H1 (cell line): ENCODE results near the gene GLS. TPM values are rescaled to one million over a fixed set of nuclear protein-coding genes. Genes with fewer than 3 reads are reported as not detected.

Source experiments
- CTCF ChIA-PET: fragments of 300-600 bp; sonication (Branson Sonifier 250); formaldehyde crosslinking; loops from one replicate; lab custom pipeline; 2021; ENCODE audit not compliant: partially characterized antibody; lab: Charles Lee
- POLR2A ChIA-PET: fragments of 300-600 bp; sonication (Branson Sonifier 250); formaldehyde crosslinking; loops from one replicate; lab custom pipeline; 2021; ENCODE audit warnings: inconsistent platforms; ENCODE audit not compliant: partially characterized antibody; lab: Charles Lee
- DNase-seq, 2 experiments: peaks; one replicate each; pipeline versions ENCODE4 v3.0.0 to v3.0.0-alpha.2; 2010 to 2022; ENCODE audit warnings: low spot score in 2 of 2, low read depth in 1 of 2, mixed read lengths in 1 of 2
- FAIRE-seq: peaks from 2 replicates; lab custom pipeline; 2011; peaks lifted over from hg19 to GRCh38; lab: Jason Lieb, UNC
- H2AFZ ChIP-seq: 2 replicates; pipeline ENCODE4 v1.8.1; 2012; ENCODE audit warnings: low read length, inconsistent platforms
- H2AK5ac ChIP-seq: 2 replicates; pipeline ENCODE4 v1.6.1; 2013; ENCODE audit warnings: low read depth, low read length
- H2BK120ac ChIP-seq: replicated peaks from 2 replicates; pipeline ENCODE3; 2013; ENCODE audit warnings: low read depth, low read length, inconsistent platforms
- H2BK12ac ChIP-seq: 2 replicates; pipeline ENCODE4 v1.6.1; 2013; ENCODE audit warnings: low read depth, low read length
- H2BK15ac ChIP-seq: 2 replicates; pipeline ENCODE4 v1.6.1; 2013; ENCODE audit warnings: low read length
- H2BK20ac ChIP-seq: 2 replicates; pipeline ENCODE4 v1.6.1; 2013; ENCODE audit warnings: low read length
- H2BK5ac ChIP-seq: 2 replicates; pipeline ENCODE4 v1.6.1; 2013; ENCODE audit warnings: low read depth, low read length
- H3K14ac ChIP-seq: 2 replicates; pipeline ENCODE4 v1.6.1; 2013; ENCODE audit warnings: inconsistent platforms; ENCODE audit not compliant: insufficient read length
- H3K18ac ChIP-seq: 2 replicates; pipeline ENCODE4 v1.6.1; 2013; ENCODE audit warnings: low read length; ENCODE audit errors: extremely low read depth
- H3K23ac ChIP-seq: 2 replicates; pipeline ENCODE4 v1.6.1; 2013; ENCODE audit warnings: inconsistent platforms; ENCODE audit not compliant: insufficient read length
- H3K23me2 ChIP-seq: 2 replicates; pipeline ENCODE4 v1.6.1; 2013; ENCODE audit warnings: low read depth, low read length
- H3K27ac ChIP-seq: 2 replicates; pipeline ENCODE4 v1.6.1; 2011; ENCODE audit warnings: low read depth, low read length, inconsistent platforms
- H3K27me3 ChIP-seq, 4 experiments: replicated peaks in 1 of 4; 1 replicate in 1 of 4; 2 replicates in 3 of 4; pipeline versions ENCODE4 v1.6.1 to v1.8.1; 2011 to 2013; ENCODE audit warnings: low read length in 3 of 4, mild to moderate bottlenecking in 3 of 4, inconsistent platforms in 2 of 4, mixed read lengths in 2 of 4, moderate library complexity in 1 of 4; ENCODE audit not compliant: control insufficient read depth in 3 of 4, insufficient read depth in 3 of 4; ENCODE audit errors: extremely low read depth in 1 of 4
- H3K36me3 ChIP-seq, 4 experiments: 2 replicates each; pipeline versions ENCODE4 v1.6.1 to v1.8.1; 2011 to 2013; ENCODE audit warnings: mild to moderate bottlenecking in 4 of 4, low read length in 3 of 4, moderate library complexity in 2 of 4, control low read depth in 1 of 4, inconsistent platforms in 1 of 4; ENCODE audit not compliant: insufficient read depth in 4 of 4, control insufficient read depth in 2 of 4
- H3K4ac ChIP-seq: replicated peaks from 2 replicates; pipeline ENCODE3; 2013; ENCODE audit warnings: low read length, low read depth, mixed read lengths, inconsistent platforms; ENCODE audit not compliant: insufficient read length
- H3K4me1 ChIP-seq, 4 experiments: replicated peaks in 1 of 4; 1 replicate in 1 of 4; 2 replicates in 3 of 4; pipeline versions ENCODE4 v1.6.1 to v1.8.1; 2011 to 2013; ENCODE audit warnings: low read length in 3 of 4, inconsistent platforms in 2 of 4, mixed read lengths in 1 of 4; ENCODE audit not compliant: insufficient read depth in 4 of 4, control insufficient read depth in 3 of 4
- H3K4me2 ChIP-seq, 2 experiments: 2 replicates each; pipeline versions ENCODE4 v1.6.1 to v1.8.1; 2011 to 2013; ENCODE audit warnings: low read depth in 2 of 2, low read length in 2 of 2, control low read depth in 1 of 2, inconsistent platforms in 1 of 2, mild to moderate bottlenecking in 1 of 2; ENCODE audit not compliant: insufficient read depth in 1 of 2
- H3K4me3 ChIP-seq, 4 experiments: fragments of 200-600, 300-600 bp in 1 of 4; sonication (generic), shearing (Covaris generic), sonication (Bioruptor Twin) in 1 of 4; 2 replicates each; pipeline versions ENCODE4 v1.5.1 to v1.8.1; 2011 to 2016; ENCODE audit warnings: low read length in 4 of 4, low read depth in 3 of 4, control low read depth in 2 of 4, inconsistent platforms in 2 of 4, mild to moderate bottlenecking in 2 of 4, mixed read lengths in 1 of 4, moderate library complexity in 1 of 4; ENCODE audit not compliant: insufficient read depth in 2 of 4; ENCODE audit errors: extremely low read depth in 1 of 4
- H3K56ac ChIP-seq: replicated peaks from 2 replicates; pipeline ENCODE3; 2013; ENCODE audit warnings: low read depth, mild to moderate bottlenecking, mixed read lengths, low read length, inconsistent platforms; ENCODE audit not compliant: insufficient read length
- H3K79me1 ChIP-seq: 2 replicates; pipeline ENCODE4 v1.6.1; 2013; ENCODE audit warnings: low read depth, low read length, control low read depth
- H3K79me2 ChIP-seq, 2 experiments: 2 replicates each; pipeline versions ENCODE4 v1.6.1 to v1.8.1; 2012 to 2013; ENCODE audit warnings: low read length in 2 of 2, mild to moderate bottlenecking in 2 of 2, inconsistent platforms in 1 of 2; ENCODE audit not compliant: insufficient read depth in 2 of 2, control insufficient read depth in 1 of 2
- H3K9ac ChIP-seq, 4 experiments: replicated peaks in 1 of 4; 1 replicate in 1 of 4; 2 replicates in 3 of 4; pipeline versions ENCODE4 v1.6.1 to v1.8.1; 2011 to 2013; ENCODE audit warnings: low read depth in 3 of 4, low read length in 3 of 4, control low read depth in 2 of 4, mild to moderate bottlenecking in 2 of 4, moderate library complexity in 2 of 4, inconsistent platforms in 1 of 4; ENCODE audit errors: extremely low read depth in 1 of 4
- H3K9me3 ChIP-seq, 2 experiments: 2 replicates each; pipeline versions ENCODE4 v1.6.1 to v1.8.1; 2012 to 2013; ENCODE audit warnings: mild to moderate bottlenecking in 2 of 2, moderate library complexity in 2 of 2, control low read depth in 1 of 2, inconsistent platforms in 1 of 2, low read depth in 1 of 2, low read length in 1 of 2, mixed read lengths in 1 of 2; ENCODE audit not compliant: insufficient read depth in 2 of 2
- H4K20me1 ChIP-seq, 2 experiments: replicated peaks in 1 of 2; 2 replicates each; pipeline versions ENCODE3 to v1.8.1; 2011 to 2013; ENCODE audit warnings: inconsistent platforms in 2 of 2, low read length in 2 of 2, mild to moderate bottlenecking in 1 of 2; ENCODE audit not compliant: insufficient read depth in 2 of 2, control insufficient read depth in 1 of 2
- H4K5ac ChIP-seq: 2 replicates; pipeline ENCODE4 v1.6.1; 2013; ENCODE audit warnings: low read length, low read depth, mixed read lengths, inconsistent platforms; ENCODE audit not compliant: insufficient read length
- H4K8ac ChIP-seq: 2 replicates; pipeline ENCODE4 v1.8.0; 2013; ENCODE audit warnings: mild to moderate bottlenecking, moderate library complexity, low read length, inconsistent platforms; ENCODE audit not compliant: insufficient read depth; ENCODE audit errors: extremely low read depth
- H4K91ac ChIP-seq: replicated peaks from 2 replicates; pipeline ENCODE3; 2013; ENCODE audit warnings: low read length, mixed read lengths, inconsistent platforms; ENCODE audit not compliant: insufficient read length
- POLR2A ChIP-seq, 2 experiments: IDR thresholded peaks; 1 replicate in 1 of 2; 2 replicates in 1 of 2; pipeline ENCODE4 v1.6.1; 2011; ENCODE audit warnings: low read depth in 2 of 2, low read length in 2 of 2, mild to moderate bottlenecking in 2 of 2; ENCODE audit errors: control extremely low read depth in 1 of 2
- TBP ChIP-seq: IDR thresholded peaks from 2 replicates; pipeline ENCODE4 v1.6.1; 2011; ENCODE audit warnings: low read depth, low read length, improper control_type of control experiment
- WGBS, 2 experiments: shearing (Covaris generic) in 1 of 2; methylation state at CpG; one replicate each; pipeline versions ENCODE4 v1.1.6 to v1.1.7; 2013 to 2015; ENCODE audit warnings: low lambda C conversion rate in 2 of 2, mixed read lengths in 2 of 2, inconsistent platforms in 1 of 2, low coverage in 1 of 2, missing lambda C conversion rate in 1 of 2; ENCODE audit not compliant: insufficient replicate concordance in 2 of 2, insufficient coverage in 1 of 2, insufficient read length in 1 of 2; ENCODE audit errors: extremely low coverage in 1 of 2, missing lambda C conversion rate in 1 of 2; 5-methylcytosine and 5-hydroxymethylcytosine counted together
- polyA plus RNA-seq, 7 experiments: library from polyadenylated mRNA; depleted of rRNA in 3 of 7; stranded (reverse) in 5 of 7; unstranded in 2 of 7; fragments of >200 nt in 5 of 7; fragments of 200-250 nt in 2 of 7; gene quantifications; 1 replicate in 5 of 7; 2 replicates in 1 of 7; 4 replicates in 1 of 7; pipeline versions ENCODE4 v1.2.1 to v1.2.3, GENCODE V29; 2011 to 2013; ENCODE audit warnings: missing spikeins in 2 of 7, mixed read lengths in 2 of 7
- total RNA-seq: library from RNA; stranded (reverse); fragmentation: NEBNext Ultra II Directional; extraction: Animal tissue kit (Norgen Biotek cat#: 25700); gene quantifications from 2 replicates; pipeline ENCODE4 v1.2.1, GENCODE V29; 2021
- TF ChIP-seq, protein P1 (sequence below): IDR thresholded peaks from 2 replicates; pipeline ENCODE4 v1.6.1; 2011; ENCODE audit warnings: low read length, improper control_type of control experiment

The GLS gene
- total and polyA plus RNA-seq, 2 of the 8 experiments (the other 6 are each of a cell fraction or from before 2014, with no cell fraction given), result 15.7 to 89.8 TPM

DNA sequence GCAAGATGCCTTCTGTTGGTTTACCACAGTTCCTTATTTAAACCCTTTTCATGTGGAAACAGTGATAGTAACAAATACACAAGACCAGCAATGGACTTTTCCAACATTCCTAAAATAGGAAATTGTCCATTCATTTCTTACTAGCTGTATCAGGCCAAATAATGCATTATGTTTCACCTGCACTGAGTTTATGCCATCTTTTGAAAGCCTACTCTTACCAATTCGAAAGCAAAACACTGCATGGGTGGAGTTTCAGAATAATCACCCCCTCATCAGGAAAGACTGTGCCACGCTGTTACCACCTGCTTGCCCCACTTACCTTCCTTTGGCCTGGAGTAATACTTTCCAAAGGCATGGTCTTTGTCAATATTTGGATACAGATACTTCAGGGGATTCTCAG, 95.9 kb downstream of the GLS start:
- H3K18ac ChIP-seq, result no peak overlapping the region
- no peak overlapping the region for H2BK5ac ChIP-seq
- no peak overlapping the region for H3K4ac ChIP-seq
- no peaks in the 10 kb centered on the region for H3K9me3 ChIP-seq
- ChIA-PET POLR2A (interaction anchor here (1.3 kb wide), 1 partner anchor 8 kb away, joined by 3 read pairs; no protein-coding TSS in a partner anchor), CTCF (interaction anchor here (0.6 to 1.7 kb wide), 3 partner anchors 43 to 194 kb away, joined by 3 to 5 read pairs (median 3); no protein-coding TSS in a partner anchor)
- H3K4me1 ChIP-seq, result no peaks in the 10 kb centered on the region
- no peak overlapping the region for H3K4me2 ChIP-seq
- H3K27me3 ChIP-seq, result no peaks in the 10 kb centered on the region
- no peak overlapping the region for H2BK20ac ChIP-seq
- no peaks in the 10 kb centered on the region for H3K23me2 ChIP-seq
- H3K4me3 ChIP-seq, result no peak overlapping the region
- no peak overlapping the region for H4K8ac ChIP-seq
- no peaks in the 10 kb centered on the region for H3K79me2 ChIP-seq
- peaks cover 0 to 1% of the 10 kb centered on the region in 2 experiments for H4K20me1 ChIP-seq
- DNase-seq, result no peak
- H2AFZ ChIP-seq, result no peak overlapping the region
- H2AK5ac ChIP-seq, result no peak overlapping the region
- H3K23ac ChIP-seq, result no peak overlapping the region
- WGBS, 2 experiments, result 97% methylated on average over 2 of the region's 2 CpGs; no CpG with 5 or more reads in 1 of the 2 experiments
- no peak overlapping the region for H3K27ac ChIP-seq
- H2BK12ac ChIP-seq, result no peak overlapping the region
- no peak overlapping the region for H2BK120ac ChIP-seq
- H4K5ac ChIP-seq, result no peak overlapping the region
- FAIRE-seq, result no peak
- no peaks in the 10 kb centered on the region for H3K79me1 ChIP-seq
- H3K9ac ChIP-seq, result no peak overlapping the region
- no peak overlapping the region for H2BK15ac ChIP-seq
- TF ChIP-seq TBP (no peak), POLR2A (IDR thresholded peaks at IDR 0.05; ENCODE audit: control extremely low read depth in 1 of 2, low read depth in 2 of 2, low read length in 2 of 2) (no peak)
- TF ChIP-seq, protein P1, sequence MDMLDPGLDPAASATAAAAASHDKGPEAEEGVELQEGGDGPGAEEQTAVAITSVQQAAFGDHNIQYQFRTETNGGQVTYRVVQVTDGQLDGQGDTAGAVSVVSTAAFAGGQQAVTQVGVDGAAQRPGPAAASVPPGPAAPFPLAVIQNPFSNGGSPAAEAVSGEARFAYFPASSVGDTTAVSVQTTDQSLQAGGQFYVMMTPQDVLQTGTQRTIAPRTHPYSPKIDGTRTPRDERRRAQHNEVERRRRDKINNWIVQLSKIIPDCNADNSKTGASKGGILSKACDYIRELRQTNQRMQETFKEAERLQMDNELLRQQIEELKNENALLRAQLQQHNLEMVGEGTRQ, result no peak
- no peak overlapping the region for H3K56ac ChIP-seq
- H3K14ac ChIP-seq, result no peak overlapping the region
- H3K36me3 ChIP-seq, result peaks cover 21 to 78% (median 68%) of the 10 kb centered on the region in 4 experiments
- H4K91ac ChIP-seq, result no peak overlapping the region
